Body of pancreas (tissue), 4 donors: ENCODE results near the gene ST3GAL4. TPM values are rescaled to one million over a fixed set of nuclear protein-coding genes. Genes with fewer than 3 reads are reported as not detected.
A peak's percentile ranks its signal among the peaks of the same experiment; 100 is the strongest.

Experiments used
- ATAC-seq: fragments of 150-250 bp; one replicate; pipeline ENCODE4 v1.9.1; 2016
- DNase-seq, 4 donors: peaks; one replicate each; pipeline ENCODE4 v3.0.0-alpha.2; 2019
- H3K27ac ChIP-seq, 4 donors: fragments of 200-600 bp; sonication (generic); 1 replicate in 3 of 4; 2 replicates in 1 of 4; pipeline versions ENCODE4 v1.5.1 to v1.6.1; 2016 to 2019; ENCODE audit warnings: mild to moderate bottlenecking in 1 of 4, mixed read lengths in 1 of 4, moderate library complexity in 1 of 4
- H3K27me3 ChIP-seq, 2 donors: fragments of 200-600 bp; sonication (generic); one replicate each; pipeline ENCODE4 v1.6.0; 2016; ENCODE audit warnings: mild to moderate bottlenecking in 1 of 2
- H3K36me3 ChIP-seq, 2 donors: fragments of 200-600 bp; sonication (generic); replicated peaks in 1 of 2; 2 replicates each; pipeline ENCODE4 v1.5.1; 2016; ENCODE audit warnings: low read depth in 2 of 2; ENCODE audit not compliant: insufficient read depth in 1 of 2
- H3K4me1 ChIP-seq: fragments of 200-600 bp; sonication (generic); one replicate; pipeline ENCODE4 v1.6.0; 2016
- H3K4me3 ChIP-seq, 2 donors: fragments of 200-600 bp; sonication (generic); 1 replicate in 1 of 2; 2 replicates in 1 of 2; pipeline ENCODE4 v1.5.1; 2016 to 2019
- H3K9me3 ChIP-seq, 3 donors: fragments of 200-600 bp; sonication (generic); 1 replicate in 2 of 3; 2 replicates in 1 of 3; pipeline ENCODE4 v1.5.1; 2016
- CTCF ChIP-seq, 7 experiments: fragments of 450-650 bp in 4 of 7; fragments of 200-600 bp in 3 of 7; sonication (generic) in 3 of 7; IDR thresholded peaks; one replicate each; pipeline ENCODE4 v1.5.1; 2016 to 2019; ENCODE audit warnings: antibody characterized with exemption in 7 of 7
- POLR2A ChIP-seq, 3 donors: fragments of 450-650 bp; IDR thresholded peaks; one replicate each; pipeline ENCODE4 v1.6.1; 2016; ENCODE audit warnings: antibody characterized with exemption in 3 of 3, mild to moderate bottlenecking in 2 of 3
- WGBS, 2 donors: methylation state at CpG; one replicate each; pipeline ENCODE4 v1.1.5; 2017; 5-methylcytosine and 5-hydroxymethylcytosine counted together
- intact Hi-C: fragments of 100-400 bp; cut with DNase I; formaldehyde crosslinking; loops from one replicate; pipeline ENCODE4 v1.15.1; 2023
- total RNA-seq, 2 donors: library from RNA; depleted of rRNA; stranded (reverse); fragments of >200 nt; gene quantifications; one replicate each; pipeline ENCODE4 v1.1.0, GENCODE V29; 2016

The ST3GAL4 gene
- total RNA-seq, 2 donors from 2014 or later: 7.5 to 14.8 TPM

- Histone ChIP-seq H3K4me1 (peaks cover 42% of the 10 kb centered on the region), H3K9me3 (no peaks in the 10 kb centered on the region), H3K36me3 (no peaks in the 10 kb centered on the region), H3K4me3 (no peak overlapping the region), H3K27ac (no peak overlapping the region), H3K27me3 (no peaks in the 10 kb centered on the region)
- no peak for ATAC-seq
- TF ChIP-seq CTCF (IDR thresholded peaks at IDR 0.05) (no peak), POLR2A (IDR thresholded peaks at IDR 0.05) (no peak)
- intact Hi-C loops: no loop called here
- DNase-seq: no peak
- 72 to 85% methylated on average over 4 of the region's 4 CpGs for WGBS, 2 donors
Measured at GRCh38 chr11:126352934-126353801, 2.3 kb upstream of the ST3GAL4 start.

DNA sequence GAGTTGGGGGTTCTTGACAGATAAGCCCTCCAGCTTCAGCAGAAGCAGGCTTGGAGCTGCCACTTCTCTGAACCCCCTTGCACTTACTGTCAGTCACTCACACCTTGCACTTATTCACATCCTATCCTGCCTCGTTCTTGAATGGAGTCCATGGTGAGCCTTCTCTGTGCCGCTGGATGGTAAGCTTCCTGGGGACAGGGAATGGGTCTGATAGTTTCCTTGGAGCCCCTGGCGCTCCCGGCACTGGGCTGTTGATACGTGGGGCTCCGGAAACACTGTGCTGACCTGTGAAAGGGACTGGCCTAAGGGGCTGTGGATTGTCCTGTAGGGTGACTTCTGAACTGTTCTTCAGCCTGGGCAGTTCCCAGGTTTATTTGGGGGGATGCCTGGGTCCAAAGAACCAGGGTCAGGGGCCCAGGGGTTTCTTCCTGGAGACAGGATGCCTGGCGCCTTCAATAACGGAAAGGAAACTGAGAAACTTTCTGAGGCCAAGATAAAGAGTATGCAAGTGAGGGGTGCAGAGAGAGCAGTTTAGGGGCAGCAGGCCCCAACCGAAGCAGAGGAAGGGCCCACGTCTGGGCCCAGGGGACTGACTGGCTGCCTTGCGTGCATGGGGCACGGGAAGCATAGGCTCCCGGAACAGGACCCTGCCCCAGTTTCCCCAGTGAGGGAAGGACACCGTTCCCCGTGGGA lies 709 bp upstream of the ST3GAL4 start:
- Histone ChIP-seq H3K27ac (peak overlapping the region in 2 of 4 donors; percentile 33 to 36), H3K36me3 (no peaks in the 10 kb centered on the region), H3K4me3 (peak overlapping the region; percentile 49 to 65), H3K27me3 (no peaks in the 10 kb centered on the region), H3K9me3 (no peaks in the 10 kb centered on the region), H3K4me1 (peaks cover 34% of the 10 kb centered on the region)
- TF ChIP-seq POLR2A (IDR thresholded peaks at IDR 0.05): no peak
- TF ChIP-seq CTCF (IDR thresholded peaks at IDR 0.05): no peak
- whole genome bisulfite sequencing, 2 donors: 46 to 58% methylated on average over 13 to 14 of the region's 15 CpGs
- no peak for ATAC-seq
- DNase-seq: no peak
- intact Hi-C loops: no loop called here

DNA sequence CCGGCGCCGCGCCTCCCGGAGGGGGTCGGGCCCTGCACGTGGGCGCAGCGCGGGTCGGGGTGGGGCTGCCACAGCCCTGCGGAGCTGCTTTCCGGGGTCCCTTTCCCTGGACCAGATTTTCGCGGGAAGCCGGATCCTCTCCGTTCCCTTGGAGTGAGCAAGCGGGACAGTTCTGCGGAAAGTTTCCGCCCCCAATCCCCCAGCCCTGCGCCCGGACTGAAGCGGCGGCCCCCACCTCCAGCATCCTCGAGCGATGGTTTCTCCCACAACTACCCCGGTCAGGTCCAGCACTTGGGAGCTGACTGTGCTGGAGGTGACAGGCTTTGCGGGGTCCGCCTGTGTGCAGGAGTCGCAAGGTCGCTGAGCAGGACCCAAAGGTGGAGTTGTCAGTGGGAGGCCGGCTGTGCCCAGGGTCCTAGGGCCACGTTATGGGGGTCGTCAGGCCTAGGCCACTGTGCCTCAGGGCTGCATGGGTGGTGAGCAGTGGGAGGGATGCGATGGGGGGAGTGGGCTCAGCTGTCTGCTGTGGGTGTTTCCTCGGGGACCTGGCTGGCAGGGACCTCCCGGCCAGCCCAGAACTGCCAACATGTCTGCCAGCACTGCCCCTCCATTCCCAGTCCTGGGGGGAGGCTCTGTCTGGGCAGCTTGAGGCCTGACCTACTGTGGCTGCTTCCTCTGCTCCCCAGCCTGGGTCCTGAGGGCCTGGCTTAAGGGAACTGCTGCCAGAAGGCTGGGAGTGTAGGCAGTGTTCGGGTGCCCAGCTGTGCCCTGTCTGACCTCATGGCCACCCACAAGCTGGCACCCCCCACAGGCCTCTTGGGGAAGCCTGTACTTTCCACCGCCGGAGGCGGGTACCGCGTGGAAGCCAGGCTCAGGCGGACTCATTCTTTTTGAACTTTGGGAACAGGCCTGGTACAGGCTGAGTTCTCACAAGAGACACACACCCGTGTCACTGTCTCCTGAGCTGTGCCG lies 726 bp downstream of the ST3GAL4 start:
- peak overlapping the region in 1 of 4 donors; percentile 24 for H3K27ac ChIP-seq
- TF ChIP-seq CTCF (IDR thresholded peaks at IDR 0.05) (no peak), POLR2A (IDR thresholded peaks at IDR 0.05) (no peak)
- H3K27me3 ChIP-seq: no peaks in the 10 kb centered on the region
- 20 to 50% methylated on average over 2 to 43 of the region's 46 CpGs for WGBS, 2 donors
- no peaks in the 10 kb centered on the region for H3K9me3 ChIP-seq
- intact Hi-C loops: no loop called here
- ATAC-seq: no peak
- H3K4me3 ChIP-seq: no peak overlapping the region
- H3K36me3 ChIP-seq: no peaks in the 10 kb centered on the region
- peaks cover 29% of the 10 kb centered on the region for H3K4me1 ChIP-seq
- peak in 1 of 4 donors; percentile 49 for DNase-seq

- WGBS, 2 donors: 84 to 85% methylated on average over 17 of the region's 17 CpGs
- Histone ChIP-seq H3K27ac (peak overlapping the region in 1 of 4 donors; percentile 10), H3K36me3 (no peaks in the 10 kb centered on the region), H3K9me3 (no peaks in the 10 kb centered on the region), H3K27me3 (no peaks in the 10 kb centered on the region), H3K4me1 (peaks cover 21% of the 10 kb centered on the region), H3K4me3 (no peak overlapping the region)
- no peak for TF ChIP-seq POLR2A (IDR thresholded peaks at IDR 0.05)
- no peak for DNase-seq
- ATAC-seq: no peak
- intact Hi-C loops: no loop called here
Measured at GRCh38 chr11:126357055-126357962, 1.8 kb downstream of the ST3GAL4 start.
